Fibroblast of mammary gland (primary cell): Measurements from ENCODE around the gene KCNQ1OT1.

Experiments used
- DNase-seq: peaks from one replicate; pipeline ENCODE4 v3.0.0-alpha.2; 2010; ENCODE audit warnings: low read depth
- H3K4me3 ChIP-seq: 2 replicates; pipeline ENCODE4 v1.5.1; 2011; ENCODE audit warnings: low read depth, mild to moderate bottlenecking, low read length, moderate library complexity; ENCODE audit not compliant: control insufficient read depth
- TF ChIP-seq, protein P1 (sequence below): conservative IDR thresholded peaks from 2 replicates; pipeline ENCODE4 v1.5.1; 2011; ENCODE audit warnings: low read depth, low read length, inconsistent platforms; ENCODE audit not compliant: control insufficient read depth, insufficient read depth

The KCNQ1OT1 gene

DNA sequence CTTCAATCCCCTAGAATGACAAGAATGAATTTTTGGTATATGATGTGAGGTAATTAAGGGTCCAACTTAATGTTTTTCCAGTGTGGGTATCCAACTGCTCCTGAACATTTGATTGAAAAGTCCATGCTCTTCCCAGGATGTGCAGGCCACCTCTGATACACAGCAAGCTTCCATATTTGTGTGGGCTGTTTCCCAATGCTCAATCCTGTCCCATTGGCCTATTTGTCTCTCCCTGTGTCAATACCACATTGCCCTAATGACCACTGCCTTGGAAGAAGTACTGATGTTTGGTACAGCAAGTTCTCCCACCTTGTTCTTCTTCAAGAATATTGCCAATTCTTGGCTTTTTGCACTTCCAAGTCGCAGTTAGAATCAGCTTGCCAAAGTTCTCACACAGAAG is 42.9 kb downstream of the KCNQ1OT1 start:
- TF ChIP-seq, protein P1, sequence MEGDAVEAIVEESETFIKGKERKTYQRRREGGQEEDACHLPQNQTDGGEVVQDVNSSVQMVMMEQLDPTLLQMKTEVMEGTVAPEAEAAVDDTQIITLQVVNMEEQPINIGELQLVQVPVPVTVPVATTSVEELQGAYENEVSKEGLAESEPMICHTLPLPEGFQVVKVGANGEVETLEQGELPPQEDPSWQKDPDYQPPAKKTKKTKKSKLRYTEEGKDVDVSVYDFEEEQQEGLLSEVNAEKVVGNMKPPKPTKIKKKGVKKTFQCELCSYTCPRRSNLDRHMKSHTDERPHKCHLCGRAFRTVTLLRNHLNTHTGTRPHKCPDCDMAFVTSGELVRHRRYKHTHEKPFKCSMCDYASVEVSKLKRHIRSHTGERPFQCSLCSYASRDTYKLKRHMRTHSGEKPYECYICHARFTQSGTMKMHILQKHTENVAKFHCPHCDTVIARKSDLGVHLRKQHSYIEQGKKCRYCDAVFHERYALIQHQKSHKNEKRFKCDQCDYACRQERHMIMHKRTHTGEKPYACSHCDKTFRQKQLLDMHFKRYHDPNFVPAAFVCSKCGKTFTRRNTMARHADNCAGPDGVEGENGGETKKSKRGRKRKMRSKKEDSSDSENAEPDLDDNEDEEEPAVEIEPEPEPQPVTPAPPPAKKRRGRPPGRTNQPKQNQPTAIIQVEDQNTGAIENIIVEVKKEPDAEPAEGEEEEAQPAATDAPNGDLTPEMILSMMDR, result no peak
- DNase-seq, result no peak
- H3K4me3 ChIP-seq, result no peak overlapping the region

DNA sequence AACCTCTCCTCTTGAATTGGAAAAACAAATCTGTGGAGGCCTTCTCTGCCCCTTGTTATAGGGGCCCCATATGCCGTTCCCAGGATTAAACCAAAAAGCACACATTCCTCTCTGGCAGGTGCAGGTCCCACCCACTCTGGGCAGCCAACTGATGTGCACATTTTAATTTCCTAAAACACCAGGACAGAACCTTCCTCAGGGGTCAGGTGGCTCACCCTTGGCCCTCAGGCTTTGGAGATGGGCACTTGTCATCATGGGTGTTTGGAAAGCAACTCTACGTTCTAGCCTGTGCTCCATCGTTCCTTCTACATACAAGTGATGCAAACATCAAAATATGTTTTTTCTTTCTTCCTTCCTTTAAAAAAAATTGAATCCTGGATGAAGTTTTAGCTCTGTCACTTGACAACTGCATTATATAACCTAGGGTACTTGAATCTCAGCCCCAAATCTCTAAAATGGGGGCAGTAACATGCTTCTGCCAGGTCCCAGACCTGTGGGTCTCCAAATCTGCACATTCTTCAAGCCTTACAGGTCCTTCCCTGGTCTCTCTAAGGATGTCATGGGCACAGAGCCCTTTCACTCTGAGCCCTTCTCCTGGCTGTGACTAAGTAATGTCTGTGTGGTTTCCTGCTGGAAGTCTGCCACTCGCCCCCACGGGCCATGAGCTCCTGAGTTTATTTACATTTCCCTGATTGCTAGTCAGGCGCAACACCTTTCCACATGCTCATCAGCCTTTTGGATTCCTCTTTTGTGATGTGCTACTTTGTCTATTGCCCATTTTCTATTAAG is 43.8 kb downstream of the KCNQ1OT1 start:
- H3K4me3 ChIP-seq, result no peak overlapping the region
- TF ChIP-seq, protein P1, result no peak
- peak; percentile 42 for DNase-seq

DNA sequence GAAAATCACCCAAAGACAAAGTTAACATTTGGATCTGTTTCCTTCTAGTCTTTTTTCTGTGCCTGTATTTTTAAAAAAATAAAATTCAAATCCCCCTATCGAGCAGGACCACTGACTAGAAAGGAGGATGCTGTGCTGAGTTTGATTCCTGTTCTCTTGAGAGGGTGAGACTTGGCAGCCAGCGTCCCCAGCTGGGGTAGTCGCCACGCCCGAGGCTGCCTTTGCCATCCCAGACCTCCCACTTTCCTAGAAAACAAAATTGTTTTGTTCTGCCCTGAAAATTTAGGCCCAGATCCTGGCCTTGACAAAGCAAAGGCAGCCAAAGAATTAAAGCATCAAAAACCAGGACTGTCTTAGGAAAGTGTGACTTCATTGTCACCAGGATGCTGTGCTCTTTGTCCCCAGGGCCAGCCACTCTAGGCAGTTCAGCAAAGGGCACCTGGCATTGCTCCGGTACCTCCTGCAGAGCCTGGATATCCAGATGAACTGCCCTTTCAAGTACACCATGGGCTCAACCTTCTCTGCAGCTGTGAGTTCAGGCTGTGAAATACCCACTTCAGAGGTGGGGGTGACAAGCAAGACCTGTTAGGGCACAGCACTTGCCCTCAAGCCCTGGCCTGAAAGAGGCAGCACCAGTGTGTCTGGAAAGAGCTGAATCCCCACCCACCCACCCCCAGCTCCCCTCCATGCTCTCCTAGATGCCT is 44.6 kb downstream of the KCNQ1OT1 start:
- H3K4me3 ChIP-seq, result no peak overlapping the region
- no peak for DNase-seq
- TF ChIP-seq, protein P1, result no peak

DNA sequence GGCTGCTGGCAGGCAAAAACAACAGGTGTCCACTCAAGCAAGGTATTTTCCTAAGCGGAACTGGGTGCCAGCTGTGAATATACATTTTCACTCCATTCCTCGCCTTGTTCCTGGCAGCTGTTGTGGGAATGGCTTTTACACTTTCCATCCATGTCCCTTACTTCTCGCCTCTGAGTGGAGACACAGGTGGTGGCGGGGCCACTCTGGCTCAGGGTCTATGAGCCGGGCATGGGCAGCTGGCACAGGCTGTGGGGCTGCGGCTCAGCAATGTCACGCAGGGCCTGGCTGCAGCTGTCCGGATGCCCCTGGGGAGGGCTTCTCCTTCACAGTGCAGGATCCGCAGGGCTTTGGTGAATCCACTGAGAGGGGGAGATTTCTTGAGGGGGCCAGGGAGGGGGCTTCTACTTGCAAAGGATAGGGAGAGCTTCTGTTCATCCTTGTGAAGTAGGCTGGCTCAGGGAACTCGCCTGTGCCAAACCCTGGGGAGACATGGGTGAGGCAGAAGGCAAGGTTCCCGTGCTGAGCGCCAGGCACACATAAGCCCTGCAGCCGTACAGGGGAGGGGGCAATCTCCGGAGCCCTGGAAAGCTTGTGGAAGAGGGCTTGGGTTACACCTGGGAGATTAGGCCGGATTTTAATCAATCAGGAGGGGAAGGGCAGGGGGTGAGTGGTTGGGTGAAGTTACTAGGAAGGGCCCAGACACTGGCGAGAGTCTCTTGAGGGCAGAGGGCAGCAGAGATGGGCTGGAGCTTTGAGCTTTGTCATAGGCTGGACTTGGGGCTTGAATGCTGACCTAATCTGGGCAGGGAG is 45.7 kb downstream of the KCNQ1OT1 start:
- DNase-seq, result no peak
- TF ChIP-seq, protein P1, result no peak
- no peak overlapping the region for H3K4me3 ChIP-seq

DNA sequence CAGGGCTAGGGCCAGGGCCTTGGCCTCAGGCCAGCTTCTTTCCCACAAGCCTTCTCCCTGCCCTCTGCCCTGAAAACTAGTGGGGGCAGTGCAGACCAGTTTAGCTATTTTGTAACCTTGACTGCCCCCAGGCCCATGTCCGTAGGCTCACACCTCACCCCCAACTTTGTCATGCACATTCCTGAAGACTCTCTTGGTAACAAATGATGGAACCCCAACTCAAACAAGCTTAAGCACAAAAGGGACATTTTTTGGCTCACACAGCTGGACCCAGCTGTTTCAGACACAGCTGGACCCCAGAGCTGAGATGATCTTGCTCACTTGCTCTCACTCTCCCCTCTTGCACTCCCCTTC is 46.6 kb downstream of the KCNQ1OT1 start:
- no peak for DNase-seq
- TF ChIP-seq, protein P1, result no peak

DNA sequence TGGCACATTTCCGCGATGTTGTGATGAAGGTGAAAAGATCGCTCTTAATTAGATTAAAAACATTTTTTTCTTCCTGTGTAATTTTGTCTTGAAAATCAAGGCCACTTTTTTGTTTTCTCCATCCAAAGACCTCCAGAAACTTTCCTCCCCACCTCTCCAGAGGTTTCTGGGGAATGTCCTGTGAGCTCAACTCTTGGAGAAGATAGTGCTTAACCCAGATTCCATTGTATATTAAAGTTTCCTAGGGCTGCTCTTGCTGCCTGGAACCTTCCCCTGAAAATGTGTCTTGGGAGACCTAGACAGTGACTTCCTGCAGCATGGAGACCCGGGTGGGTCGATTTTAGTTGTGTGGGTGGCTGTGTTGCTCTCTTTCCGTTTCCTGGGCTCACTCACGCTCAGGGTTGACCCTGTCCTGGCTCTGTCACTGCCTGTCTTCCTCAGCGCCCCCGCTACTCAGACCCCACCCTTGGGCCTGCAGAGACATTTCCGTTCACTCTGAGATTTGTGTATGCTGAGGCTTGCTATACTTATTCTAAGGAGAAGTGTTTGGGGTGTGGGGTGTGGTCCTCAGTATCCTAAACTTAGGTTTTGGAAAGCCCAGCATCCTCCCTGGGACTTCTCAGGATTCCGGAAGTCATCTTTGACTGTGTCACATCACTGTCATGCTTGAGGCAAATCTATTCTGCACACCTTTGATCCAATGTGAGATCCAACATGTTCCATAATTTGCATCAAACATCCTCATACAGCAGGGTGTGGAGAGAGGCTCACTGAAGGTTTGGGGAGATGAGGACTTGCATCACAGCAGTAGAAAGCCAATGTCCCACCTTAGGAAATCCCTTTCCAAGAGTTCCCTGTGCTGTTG is 47.2 kb downstream of the KCNQ1OT1 start:
- no peak for DNase-seq
- no peak overlapping the region for H3K4me3 ChIP-seq
- TF ChIP-seq, protein P1, result no peak

More for the DNA sequence above, 46.6 kb downstream of the KCNQ1OT1 start:
- H3K4me3 ChIP-seq, result no peak overlapping the region
